Neutrophil (primary cell): ENCODE results near the gene STX1A.
"Not testable (repeated sequence)": the region's sequence is repeated elsewhere in the genome, so short reads cannot be mapped to it uniquely, and the experiment has no call there.

Source experiments
- H3K27ac ChIP-seq: fragments of 200-600 bp; sonication (generic); 2 replicates; pipeline ENCODE4 v1.5.1; 2016; ENCODE audit warnings: mild to moderate bottlenecking, moderate library complexity
- H3K27me3 ChIP-seq: fragments of 200-600 bp; sonication (generic); 2 replicates; pipeline ENCODE4 v1.6.0; 2016; ENCODE audit warnings: mild to moderate bottlenecking
- H3K36me3 ChIP-seq: fragments of 200-600 bp; sonication (generic); 2 replicates; pipeline ENCODE4 v1.5.1; 2017
- H3K4me1 ChIP-seq, 2 experiments: fragments of 200-600 bp in 1 of 2; sonication (generic) in 1 of 2; 1 replicate in 1 of 2; 2 replicates in 1 of 2; pipeline versions ENCODE4 v1.5.1 to v1.6.1; 2013 to 2016; ENCODE audit warnings: low read depth in 1 of 2, low read length in 1 of 2, mild to moderate bottlenecking in 1 of 2, moderate library complexity in 1 of 2; ENCODE audit not compliant: control insufficient read depth in 1 of 2, insufficient read depth in 1 of 2
- H3K4me3 ChIP-seq, 2 experiments: fragments of 200-600 bp in 1 of 2; sonication (generic) in 1 of 2; 1 replicate in 1 of 2; 2 replicates in 1 of 2; pipeline ENCODE4 v1.5.1; 2013 to 2016; ENCODE audit warnings: low read depth in 1 of 2, low read length in 1 of 2, mild to moderate bottlenecking in 1 of 2, moderate library complexity in 1 of 2
- H3K9me3 ChIP-seq: fragments of 200-600 bp; sonication (generic); 2 replicates; pipeline ENCODE4 v1.5.1; 2016
- CTCF ChIP-seq: fragments of 200-600 bp; sonication (generic); IDR thresholded peaks from 2 replicates; pipeline ENCODE4 v1.5.1; 2016; ENCODE audit warnings: antibody characterized with exemption

Gene STX1A

GRCh38 chr7:73718438-73718881 lies 1.0 kb downstream of the STX1A start:
- Histone ChIP-seq H3K4me1 (peaks cover 25 to 27% of the 10 kb centered on the region in 2 experiments), H3K9me3 (no peaks in the 10 kb centered on the region), H3K27ac (no peak overlapping the region), H3K27me3 (peaks cover 98% of the 10 kb centered on the region), H3K36me3 (no peaks in the 10 kb centered on the region), H3K4me3 (peak overlapping the region; percentile 54 to 61)
- no peak for TF ChIP-seq CTCF

GRCh38 chr7:73717991-73718405 lies 1.5 kb downstream of the STX1A start:
- H3K4me3 ChIP-seq, result peak overlapping the region; percentile 54 to 61

GRCh38 chr7:73717025-73717807 lies 2.3 kb downstream of the STX1A start:
- TF ChIP-seq CTCF, result no peak
- peak overlapping the region in 1 of 2 experiments; percentile 54 for H3K4me3 ChIP-seq

More at GRCh38 chr7:73717991-73718405, 1.5 kb downstream of the STX1A start:
- H3K9me3 ChIP-seq, result no peaks in the 10 kb centered on the region
- H3K36me3 ChIP-seq, result no peaks in the 10 kb centered on the region
- peaks cover 100% of the 10 kb centered on the region for H3K27me3 ChIP-seq
- H3K4me1 ChIP-seq, result peaks cover 25 to 27% of the 10 kb centered on the region in 2 experiments
- no peak for TF ChIP-seq CTCF
- H3K27ac ChIP-seq, result no peak overlapping the region

GRCh38 chr7:73716318-73716890 lies 3.1 kb downstream of the STX1A start:
- H3K27ac ChIP-seq, result no peak overlapping the region
- no peak for TF ChIP-seq CTCF
- H3K9me3 ChIP-seq, result no peaks in the 10 kb centered on the region
- no peaks in the 10 kb centered on the region for H3K36me3 ChIP-seq
- H3K27me3 ChIP-seq, result peaks cover 100% of the 10 kb centered on the region
- H3K4me3 ChIP-seq, result no peak overlapping the region
- H3K4me1 ChIP-seq, result peaks cover 25 to 27% of the 10 kb centered on the region in 2 experiments

More at GRCh38 chr7:73717025-73717807, 2.3 kb downstream of the STX1A start:
- Histone ChIP-seq H3K9me3 (no peaks in the 10 kb centered on the region), H3K36me3 (no peaks in the 10 kb centered on the region), H3K4me1 (peaks cover 25 to 27% of the 10 kb centered on the region in 2 experiments), H3K27me3 (peaks cover 100% of the 10 kb centered on the region), H3K27ac (no peak overlapping the region)

- no peaks in the 10 kb centered on the region for H3K36me3 ChIP-seq
- TF ChIP-seq CTCF, result no peak
- no peaks in the 10 kb centered on the region for H3K9me3 ChIP-seq
- H3K4me1 ChIP-seq, result peaks cover 25 to 27% of the 10 kb centered on the region in 2 experiments
- H3K4me3 ChIP-seq, result no peak overlapping the region
- H3K27ac ChIP-seq, result no peak overlapping the region
- peaks cover 100% of the 10 kb centered on the region for H3K27me3 ChIP-seq
Measured at GRCh38 chr7:73715648-73716317, 3.7 kb downstream of the STX1A start.

GRCh38 chr7:73713319-73713718 lies 6.2 kb downstream of the STX1A start:
- H3K4me3 ChIP-seq, H3K9me3 ChIP-seq, H3K27ac ChIP-seq, H3K36me3 ChIP-seq: not testable (repeated sequence)
- Histone ChIP-seq H3K27me3 (peaks cover 97% of the 10 kb centered on the region), H3K4me1 (peaks cover 12 to 16% of the 10 kb centered on the region in 2 experiments)
